UCSD-AML1 (cell line): ENCODE measurements around the gene SPATS2.

ENCODE experiments used
- DNase-seq: peaks from one replicate; lab custom pipeline; 2025; ENCODE audit not compliant: unreplicated experiment; lab: John Stamatoyannopoulos, UW

The SPATS2 gene

DNA sequence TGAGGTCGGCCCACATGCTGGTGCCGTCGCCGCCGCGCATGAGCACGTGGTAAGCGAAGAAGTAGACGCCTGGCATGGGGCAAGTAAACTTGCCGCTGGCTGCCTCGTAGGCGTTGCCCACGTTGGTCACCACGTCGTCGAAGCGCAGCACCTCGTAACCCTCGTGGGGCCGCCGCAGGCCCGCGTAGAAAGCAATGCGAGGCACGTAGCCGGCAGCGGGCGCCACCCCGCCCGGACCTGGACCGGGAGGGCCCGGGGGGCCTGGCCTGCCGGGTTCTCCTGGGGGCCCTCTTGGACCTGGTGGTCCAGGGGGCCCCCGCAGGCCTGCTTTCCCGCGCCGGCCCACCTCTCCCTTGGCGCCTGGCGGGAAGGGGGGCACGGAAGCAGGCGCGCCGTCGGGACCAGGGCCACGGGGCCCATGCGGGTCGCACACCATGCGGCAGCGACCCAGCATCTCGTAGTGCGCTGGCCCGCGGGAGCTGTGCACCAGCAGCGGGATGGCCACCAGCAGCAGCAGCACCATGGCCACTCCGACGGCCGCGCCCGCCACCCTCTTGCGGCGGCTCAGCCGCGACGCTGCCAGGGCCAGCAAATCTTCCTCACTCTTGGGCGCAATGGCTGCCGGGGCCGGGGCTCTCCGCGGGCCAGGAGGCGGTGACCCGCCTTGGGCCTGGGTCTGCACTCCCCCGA is 31.2 kb upstream of the SPATS2 start:
- DNase-seq = no peak

DNA sequence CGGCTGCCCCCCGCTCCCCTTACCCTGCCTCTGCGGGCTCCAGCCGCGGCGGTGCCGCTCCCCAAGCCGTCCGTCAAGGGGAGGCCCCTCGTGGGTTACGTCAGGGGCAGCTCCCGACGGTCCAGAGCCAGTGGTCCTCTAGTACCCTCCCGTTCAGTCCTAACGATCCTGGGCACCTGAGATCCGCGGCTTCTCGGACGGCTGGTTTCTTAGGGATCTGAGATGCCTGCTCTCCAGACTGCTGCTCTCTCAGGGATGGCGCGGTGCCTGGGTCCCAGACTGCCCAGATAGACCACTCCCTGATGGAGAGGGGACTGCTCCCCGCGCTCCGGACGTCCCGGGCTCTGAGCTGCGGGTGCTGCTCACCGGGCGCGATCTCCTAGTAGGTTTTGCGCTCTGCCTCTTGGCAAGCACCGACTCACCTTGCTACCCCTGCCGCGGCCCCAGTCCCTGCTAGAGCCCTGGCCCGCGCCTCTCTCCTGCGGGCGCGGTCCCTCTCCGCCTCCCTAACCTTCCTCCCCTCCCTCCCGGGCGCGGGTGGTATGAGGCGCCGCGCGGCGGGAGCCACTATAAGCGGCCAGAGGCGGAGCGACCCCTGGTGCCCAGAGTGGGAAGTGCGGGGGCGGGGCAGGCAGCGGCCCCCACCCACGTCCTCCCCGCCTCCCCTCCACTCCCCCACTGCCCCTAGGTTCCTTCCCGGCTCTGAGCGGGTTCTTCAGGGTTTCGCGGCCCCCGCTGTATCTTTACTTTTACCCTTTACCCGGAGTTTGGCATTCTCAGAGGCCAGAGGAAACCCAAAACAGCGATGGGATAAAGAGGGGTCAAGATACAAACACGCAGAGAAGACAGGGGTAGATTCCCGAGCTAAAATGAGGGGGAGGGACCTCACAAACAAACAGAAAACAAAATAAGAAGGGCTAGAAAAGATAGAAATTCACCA is 30.3 kb upstream of the SPATS2 start, which contains the start of gene C1QL4:
Gene C1QL4 (minus strand): TSS at position 544 of the 940 bp plus-strand sequence. CDS start 711 bp downstream, outside the sequence.
- peak; percentile 83 for DNase-seq

DNA sequence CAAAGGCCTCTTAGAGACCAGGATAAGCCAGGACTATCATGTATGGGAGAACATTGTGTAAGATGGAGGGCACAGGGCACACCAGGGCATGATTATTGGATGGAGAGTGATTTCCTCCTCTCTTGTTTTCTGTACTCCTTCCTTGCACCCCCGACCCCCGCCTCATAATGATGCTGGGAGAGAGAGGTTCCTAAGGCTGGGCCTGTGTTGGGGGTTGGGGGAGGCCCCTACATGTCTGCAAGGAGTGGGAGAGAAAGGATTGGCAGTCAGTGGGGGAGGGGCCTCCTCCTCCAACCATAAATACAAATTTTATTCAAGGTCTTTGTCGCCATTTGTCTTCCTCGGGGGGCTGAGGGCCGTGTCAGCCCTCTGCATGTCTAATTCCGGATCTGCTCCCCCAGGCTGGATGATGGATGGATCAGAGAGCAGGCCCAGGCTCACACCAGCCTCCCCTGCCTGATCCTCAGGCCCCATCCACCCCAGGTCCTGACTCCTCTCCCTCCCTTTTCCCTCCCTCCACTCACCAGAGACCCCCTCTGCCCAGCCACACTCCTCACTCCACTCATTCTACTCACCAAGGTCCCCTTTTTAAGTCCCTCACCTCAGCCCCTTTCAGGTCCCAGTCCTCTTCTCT is 28.3 kb upstream of the SPATS2 start:
- no peak for DNase-seq

DNA sequence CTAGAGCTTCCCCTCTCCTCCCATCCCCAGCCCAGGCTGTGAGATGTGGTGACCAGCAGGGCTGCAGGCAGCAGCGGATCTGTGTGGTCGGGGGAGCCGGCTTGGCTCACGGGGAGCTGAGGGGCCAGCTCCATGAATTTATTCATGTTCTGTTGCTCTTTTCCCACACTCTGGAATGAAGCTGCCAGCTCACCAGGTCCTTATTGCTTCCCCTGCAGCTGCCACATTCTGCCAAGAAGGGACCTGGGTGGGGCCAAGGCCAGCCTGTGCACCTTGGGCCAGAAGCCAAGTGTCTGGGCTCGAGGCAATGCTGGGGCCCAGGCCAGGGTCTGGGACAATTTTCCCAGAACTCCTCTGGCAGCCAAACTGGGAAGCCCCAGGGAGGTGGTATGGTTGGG is 27.8 kb upstream of the SPATS2 start:
- DNase-seq = no peak

DNA sequence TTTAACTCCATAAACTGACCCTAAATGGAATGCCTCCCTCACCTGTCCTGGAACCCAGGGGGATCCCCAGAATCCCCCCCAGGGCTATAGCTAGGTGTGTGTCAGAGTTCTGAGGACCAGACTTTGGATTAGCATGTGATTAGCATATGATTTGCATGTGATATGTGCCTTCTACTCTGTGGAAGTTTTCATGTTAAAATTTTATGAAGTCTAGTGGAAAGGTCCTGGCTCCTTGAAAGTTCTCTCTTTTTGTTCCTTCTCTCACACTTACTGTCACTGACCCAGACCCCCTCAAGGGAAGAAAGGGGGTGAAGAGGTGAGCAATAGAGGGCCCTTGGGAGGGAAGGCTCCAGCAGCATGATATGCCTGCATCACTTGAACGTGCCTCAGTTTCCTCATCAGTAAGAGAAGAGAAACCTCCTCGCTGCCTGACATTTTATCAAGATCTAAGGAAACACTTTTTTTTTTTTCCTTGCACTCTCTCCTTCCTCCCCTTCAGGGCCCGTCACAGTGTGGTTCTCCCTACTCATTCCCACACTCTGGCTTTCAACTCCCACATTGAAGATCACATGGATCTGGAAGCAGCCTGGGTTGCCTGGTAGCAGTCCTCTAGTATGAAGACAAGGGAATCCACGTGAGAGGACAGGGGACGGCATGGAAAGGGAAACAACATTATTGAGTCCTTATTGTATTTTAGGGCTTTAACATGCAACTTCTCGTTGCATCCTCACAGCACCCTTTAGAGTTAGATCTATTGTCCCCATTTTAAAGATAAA is 27.0 kb upstream of the SPATS2 start:
- DNase-seq = no peak

DNA sequence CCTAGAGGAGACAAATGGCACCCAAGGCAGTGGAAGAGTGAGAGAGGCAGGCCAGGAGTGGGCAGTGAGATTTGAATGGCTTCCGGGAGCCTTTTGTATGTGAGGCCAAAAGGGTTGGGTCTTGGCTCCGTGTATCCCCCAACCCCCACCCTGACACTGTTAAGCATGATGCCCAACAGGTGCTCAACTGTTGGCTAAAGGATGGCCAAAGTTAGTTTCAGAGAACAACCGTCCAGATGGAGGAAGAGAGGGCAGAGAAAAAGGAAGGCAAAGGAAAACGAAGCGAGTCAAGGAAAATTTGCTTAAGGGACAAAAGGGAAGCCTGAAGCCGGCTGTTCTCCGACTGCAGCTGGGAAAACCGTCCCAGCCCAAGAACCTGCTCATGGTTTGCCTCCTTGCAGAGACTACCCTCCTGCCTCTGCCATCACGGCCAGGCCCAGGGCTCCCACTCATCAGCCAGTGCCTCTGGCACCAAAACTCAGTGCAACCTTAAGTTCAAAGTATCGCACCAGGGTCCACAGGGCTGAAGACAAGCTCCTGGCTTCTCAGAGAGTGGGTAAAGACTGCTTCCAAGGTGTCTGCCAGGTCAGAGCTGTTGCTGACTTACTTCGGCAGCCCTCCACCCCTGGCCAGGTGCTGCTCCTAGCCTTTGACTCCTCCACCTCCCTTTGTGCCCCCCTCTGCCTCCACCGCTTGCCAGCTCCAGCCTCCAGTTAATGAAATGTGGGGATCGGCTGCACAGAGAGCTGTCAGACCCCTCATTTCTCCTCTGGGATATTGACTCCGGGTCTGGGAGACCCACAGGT is 26.1 kb upstream of the SPATS2 start:
- DNase-seq = no peak

DNA sequence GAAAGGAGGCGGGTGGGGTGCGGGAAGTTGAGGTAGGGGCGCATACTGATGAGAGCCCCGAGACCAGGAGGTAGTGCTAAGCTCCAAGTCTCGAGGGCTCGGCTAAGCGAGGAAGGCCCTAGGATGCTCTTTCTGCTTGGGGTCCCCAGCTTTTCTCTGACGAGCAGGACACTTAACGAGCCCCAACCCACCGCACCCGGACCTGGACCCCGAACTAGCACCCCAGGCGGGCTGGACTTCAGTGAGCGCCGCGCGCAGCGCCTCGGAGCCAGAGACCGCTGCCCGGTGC is 25.5 kb upstream of the SPATS2 start:
- DNase-seq = no peak

DNA sequence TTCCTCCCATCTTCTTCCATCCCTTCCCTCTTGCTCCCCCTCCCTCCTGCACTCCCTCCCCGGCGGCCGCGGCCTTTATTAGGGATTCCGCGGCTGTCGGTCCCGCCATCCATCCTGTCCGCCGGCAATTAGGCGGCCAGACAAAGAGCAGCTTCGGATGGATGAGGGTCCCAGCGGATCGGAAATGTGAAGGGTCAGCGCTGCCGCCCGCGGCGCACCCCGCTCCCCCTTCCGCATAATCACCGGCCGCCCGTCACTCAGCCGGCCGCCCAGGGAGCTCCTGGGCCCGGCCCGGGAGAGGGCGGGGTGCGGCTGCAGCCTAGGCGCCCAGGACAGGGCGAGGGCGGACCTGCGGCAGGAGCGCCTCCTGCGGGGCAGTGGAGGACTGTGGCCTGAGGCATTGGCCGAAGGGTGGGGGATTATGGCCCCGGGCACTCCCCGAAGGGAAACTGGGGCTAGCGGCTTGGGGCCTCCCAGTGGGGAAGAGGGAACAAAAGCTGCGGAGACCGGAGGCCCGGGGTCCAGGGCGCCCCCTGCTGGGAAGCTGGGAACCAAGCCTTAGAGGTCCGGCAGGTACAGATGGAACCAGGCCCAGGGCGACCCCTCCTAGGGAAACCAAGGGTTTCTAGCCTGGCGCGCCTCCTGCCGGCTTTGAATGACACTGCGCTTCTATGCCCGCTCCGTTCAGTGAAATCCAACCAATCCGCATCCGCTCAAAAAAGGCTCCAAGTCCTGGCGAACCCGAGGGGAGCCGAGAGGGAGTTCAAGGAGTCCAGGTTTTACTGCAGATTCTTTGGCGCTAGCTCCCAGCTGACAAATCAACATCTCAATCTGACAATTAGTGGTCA is 25.0 kb upstream of the SPATS2 start:
- DNase-seq = peak; percentile 87

DNA sequence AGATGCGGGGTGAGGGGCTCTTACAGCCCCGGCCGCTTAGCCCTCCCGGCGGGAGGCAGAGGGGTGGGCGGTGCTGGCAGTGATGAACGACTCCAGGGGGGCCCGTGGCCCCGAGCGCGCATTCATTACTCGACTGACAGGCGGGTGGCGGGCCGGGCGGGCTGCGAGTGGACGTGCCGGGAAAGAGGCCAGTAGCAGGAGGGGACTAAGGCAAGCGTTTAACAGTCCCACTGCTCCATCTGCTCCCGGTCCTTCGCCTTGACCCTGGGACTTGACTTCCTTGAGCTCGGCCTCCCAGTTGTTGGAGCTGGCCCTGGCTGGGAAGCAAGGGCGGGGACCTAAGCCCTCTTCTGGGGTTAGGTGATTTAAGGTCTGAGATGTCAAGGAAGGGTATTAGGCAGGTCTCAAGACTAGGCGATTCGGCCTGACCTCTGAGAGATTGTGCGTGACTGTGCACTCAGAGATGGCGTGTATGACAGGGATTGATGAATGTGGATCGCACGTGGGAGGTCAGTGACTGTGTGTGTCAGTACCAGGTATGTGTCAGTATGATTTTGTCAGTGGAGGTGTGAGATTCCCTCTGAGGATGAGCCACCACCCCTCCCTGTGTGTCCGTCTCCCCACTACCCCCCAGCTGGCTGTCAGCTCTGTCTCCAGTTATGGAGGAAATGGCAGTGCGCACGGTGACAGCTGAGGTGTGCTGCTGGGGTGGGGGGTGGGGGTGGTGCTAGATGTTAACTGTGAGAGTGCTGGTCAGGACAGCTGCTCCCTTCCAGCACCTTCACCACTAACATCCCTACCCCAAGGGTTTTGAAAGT is 24.1 kb upstream of the SPATS2 start:
- DNase-seq = no peak

DNA sequence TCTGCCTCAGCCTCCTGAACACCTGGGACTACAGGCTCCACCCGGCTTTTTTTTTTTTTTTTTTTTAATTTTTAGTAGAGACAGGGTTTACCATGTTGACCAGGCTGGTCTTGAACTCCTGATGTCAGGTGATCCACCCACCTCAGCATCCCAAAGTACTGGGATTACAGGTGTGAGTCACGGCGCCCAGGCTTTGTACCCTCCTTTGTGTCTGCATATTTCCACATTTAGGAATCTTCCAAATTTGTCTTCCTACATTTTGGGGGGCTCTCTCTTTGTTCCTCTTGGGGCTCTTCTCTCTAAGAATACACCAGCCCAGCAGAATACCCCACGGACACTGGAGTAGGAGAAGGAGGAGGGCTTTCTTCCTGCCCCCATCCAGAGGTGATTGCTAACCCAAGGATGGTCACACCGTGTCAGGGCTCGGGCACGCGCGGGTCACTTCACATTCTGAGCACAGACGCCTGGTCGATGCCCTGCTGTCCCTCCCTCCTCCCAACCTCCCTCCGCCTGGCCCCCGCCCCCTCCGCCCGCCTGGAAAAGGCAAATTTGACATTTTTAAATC is 22.7 kb upstream of the SPATS2 start:
- DNase-seq = no peak

DNA sequence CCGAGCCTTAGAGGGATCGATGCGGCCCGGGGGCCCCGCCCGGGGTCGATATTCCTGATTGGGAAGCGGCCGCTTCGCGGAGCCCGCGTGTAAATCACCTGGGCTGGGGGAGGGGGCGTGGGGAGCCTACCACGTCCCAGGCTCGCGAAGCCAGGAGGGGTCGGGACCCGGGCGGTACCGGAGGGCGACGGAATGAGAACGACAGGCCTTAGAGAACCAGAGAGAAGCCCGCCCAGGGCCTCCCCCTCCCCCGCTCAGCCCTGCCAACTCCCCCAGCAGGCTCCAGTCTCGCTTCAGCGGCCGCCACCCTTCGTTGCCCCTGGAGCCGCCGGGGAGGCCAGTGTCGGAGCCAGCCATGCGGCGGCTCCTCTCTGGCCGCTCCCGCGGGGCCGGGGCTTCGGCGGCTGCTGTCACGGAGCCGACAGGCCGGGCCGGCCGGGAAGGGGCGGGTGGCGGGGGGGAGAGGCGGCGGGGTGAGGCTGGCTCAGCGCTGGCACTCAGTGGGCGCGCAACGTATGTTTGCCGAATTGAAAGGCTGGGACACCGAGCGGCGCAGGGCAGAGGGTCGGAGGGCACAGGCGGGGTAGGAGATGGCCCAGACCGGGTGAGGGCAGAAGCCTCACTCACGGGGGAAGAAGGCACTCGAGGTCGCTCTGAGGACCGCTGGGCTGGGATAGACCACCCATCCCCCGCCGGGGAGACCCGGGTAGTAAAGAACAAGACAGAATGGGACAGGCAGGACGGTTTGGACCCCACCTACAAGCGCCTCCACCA is 22.0 kb upstream of the SPATS2 start:
- DNase-seq = no peak

DNA sequence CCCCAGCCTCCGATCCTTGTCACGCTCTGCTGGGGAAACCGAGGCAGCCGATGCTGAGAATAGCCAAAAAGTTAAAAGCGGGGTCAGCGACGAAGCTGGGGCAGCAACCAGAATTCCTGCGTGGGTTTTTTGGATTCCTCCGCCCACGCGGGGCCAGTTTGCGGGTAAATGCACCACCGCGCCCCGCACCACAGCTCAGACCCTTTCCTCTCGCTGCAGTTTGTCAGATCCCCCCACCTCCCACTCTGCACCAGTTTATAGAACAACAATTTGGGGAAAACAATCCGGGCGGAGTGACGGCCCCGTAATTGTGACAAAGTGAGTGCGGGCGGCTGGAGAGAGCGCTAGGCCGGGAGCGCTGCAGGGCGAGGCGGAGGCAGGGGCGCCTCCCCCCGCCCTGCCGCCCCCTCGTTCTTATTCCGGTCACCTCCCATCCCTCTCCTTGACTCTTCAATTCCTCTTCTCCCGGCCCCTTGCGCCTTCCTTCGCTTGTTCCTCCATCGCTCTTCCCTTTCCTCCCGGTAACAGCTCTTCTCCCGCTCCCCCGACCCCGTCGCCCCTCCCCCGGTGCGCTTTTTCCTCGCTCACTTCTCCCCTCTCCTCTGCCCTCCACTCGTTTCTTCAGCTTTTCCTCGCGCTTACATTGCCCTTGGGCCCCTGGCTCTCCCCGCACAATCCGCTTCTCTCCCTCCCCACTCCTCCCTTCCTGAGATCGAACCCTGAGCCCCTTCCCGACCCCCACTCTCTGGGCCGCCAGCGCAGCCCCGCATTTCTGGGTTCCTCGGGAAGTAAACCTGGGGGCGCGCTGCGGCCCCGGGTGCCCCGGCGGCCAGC is 21.2 kb upstream of the SPATS2 start:
- DNase-seq = no peak

DNA sequence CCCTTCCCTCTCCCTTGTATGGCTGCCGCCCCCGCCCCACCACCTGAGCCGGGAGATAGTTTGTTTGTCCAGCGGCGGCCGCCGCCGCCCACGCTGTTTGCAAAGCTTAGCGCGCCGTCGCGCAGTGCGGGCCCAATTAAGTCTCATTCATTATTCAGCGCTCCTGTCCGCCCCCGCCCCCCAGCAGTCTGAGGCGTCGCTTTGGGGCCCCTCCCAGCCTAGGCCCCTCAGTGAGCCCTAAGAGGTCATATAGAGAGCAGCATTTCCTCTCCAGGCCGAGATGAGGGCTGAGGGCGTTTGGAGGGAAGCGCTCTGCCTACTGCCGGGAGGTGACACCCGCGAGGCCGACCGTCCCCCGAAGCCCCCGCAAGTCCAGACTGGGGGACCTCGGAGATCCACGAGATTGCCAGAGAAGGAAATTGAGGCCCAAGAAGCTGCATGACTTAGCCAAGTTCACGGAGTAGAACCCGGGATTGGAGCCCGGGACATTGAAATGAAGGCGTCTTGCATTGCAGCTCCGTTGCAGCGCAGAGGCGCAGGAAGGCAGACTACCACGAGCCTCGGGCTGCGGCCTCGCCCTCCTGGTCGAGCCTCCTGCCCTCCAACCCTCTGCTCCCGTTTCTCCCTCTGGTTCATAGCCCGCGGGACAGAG is 20.5 kb upstream of the SPATS2 start, which contains the start of gene DNAJC22:
Gene DNAJC22 (plus strand): TSS at position 230 of the 652 bp plus-strand sequence. CDS start 1,985 bp downstream, outside the sequence.
- peak; percentile 46 for DNase-seq

DNA sequence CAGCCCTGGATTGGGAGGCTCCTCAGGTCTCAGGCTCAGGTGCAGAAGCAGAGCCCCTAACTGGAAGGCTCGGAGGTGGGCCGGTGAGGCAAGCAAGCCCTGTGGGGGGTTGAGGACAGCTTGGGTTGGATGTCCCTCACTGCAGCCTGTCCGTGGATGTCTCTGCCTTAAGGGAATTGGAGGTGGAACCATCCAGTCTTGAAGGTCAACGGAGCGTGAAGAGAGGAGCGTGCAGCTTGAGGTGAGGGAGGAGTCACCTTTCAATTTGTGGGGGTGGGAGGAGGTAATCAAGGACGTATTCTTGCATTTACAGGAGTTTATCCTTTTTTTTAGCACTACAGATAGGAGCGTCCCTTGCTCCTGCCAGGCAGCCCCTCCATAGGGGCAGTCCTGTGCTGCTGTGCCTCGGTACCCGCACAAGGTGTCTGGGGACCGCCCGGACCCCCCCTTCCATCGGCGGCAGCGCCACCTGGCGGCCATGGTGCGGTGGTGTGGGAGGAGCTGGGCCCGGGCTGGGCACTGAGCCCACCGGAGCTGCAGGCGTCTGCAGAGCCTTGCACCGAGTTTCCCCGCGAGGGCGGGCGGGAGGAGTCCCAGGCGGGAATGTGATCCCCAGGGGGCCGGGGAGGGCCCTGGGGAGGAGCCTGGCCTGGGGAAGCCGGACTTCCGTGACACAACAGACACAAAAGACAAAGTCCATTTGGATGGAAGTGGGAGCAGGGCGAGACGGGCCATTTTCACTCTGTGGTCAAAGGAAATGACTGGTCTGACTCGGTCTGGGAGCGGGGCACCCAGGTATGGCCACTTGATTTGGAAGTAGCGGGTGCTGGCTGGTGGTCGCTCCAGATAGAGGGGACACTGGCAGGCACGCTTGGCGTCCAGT is 19.7 kb upstream of the SPATS2 start:
- peak; percentile 65 for DNase-seq

DNA sequence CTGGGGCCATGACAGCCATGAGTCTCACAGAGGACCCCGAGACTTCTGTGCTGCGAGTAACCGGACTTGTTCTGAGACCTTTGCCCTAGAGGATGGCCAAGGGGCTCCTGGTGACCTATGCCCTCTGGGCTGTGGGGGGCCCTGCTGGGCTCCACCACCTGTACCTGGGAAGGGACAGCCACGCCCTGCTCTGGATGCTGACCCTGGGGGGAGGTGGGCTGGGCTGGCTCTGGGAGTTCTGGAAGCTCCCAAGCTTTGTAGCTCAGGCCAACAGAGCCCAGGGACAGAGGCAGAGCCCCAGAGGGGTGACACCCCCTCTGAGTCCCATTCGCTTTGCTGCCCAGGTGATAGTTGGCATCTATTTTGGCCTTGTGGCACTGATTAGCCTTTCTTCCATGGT is 18.5 kb upstream of the SPATS2 start:
- DNase-seq = no peak
